HL-60 (cell line): ENCODE results near the gene AIFM3.

Experiments
- DNase-seq, 2 experiments: peaks; one replicate each; pipeline ENCODE4 v3.0.0-alpha.2; 2010 to 2020; ENCODE audit warnings: low read depth in 1 of 2, low spot score in 1 of 2
- H3K27ac ChIP-seq: fragments of 250-450 bp; sonication (Bioruptor Pico); replicated peaks from 2 replicates; pipeline ENCODE4 v1.5.1; 2020; ENCODE audit warnings: mild to moderate bottlenecking, moderate library complexity
- H3K27me3 ChIP-seq: fragments of 250-450 bp; sonication (Bioruptor Pico); 2 replicates; pipeline ENCODE4 v1.5.1; 2021; ENCODE audit warnings: mild to moderate bottlenecking, moderate library complexity; ENCODE audit not compliant: insufficient read depth, poor library complexity, severe bottlenecking
- H3K4me3 ChIP-seq: replicated peaks from 2 replicates; pipeline ENCODE4 v1.5.1; 2011; ENCODE audit warnings: mild to moderate bottlenecking, control low read depth, low read length; ENCODE audit not compliant: insufficient read depth
- GABPA ChIP-seq: IDR thresholded peaks from 2 replicates; pipeline ENCODE4 v1.6.1; 2012; ENCODE audit warnings: low read depth
- POLR2AphosphoS5 ChIP-seq: IDR thresholded peaks from 2 replicates; pipeline ENCODE4 v1.6.1; 2012; ENCODE audit warnings: low read depth
- SPI1 ChIP-seq: IDR thresholded peaks from 2 replicates; pipeline ENCODE4 v1.6.1; 2012; ENCODE audit warnings: low read depth, mild to moderate bottlenecking, borderline replicate concordance
- TF ChIP-seq, protein P1 (sequence below): IDR thresholded peaks from one replicate; pipeline ENCODE4 v1.5.1; 2011; ENCODE audit warnings: low read length, control low read depth, inconsistent platforms; ENCODE audit not compliant: insufficient read depth
- TF ChIP-seq, protein P2 (sequence below): IDR thresholded peaks from 2 replicates; pipeline ENCODE4 v1.6.1; 2012; ENCODE audit warnings: low read depth; ENCODE audit not compliant: insufficient replicate concordance

Gene AIFM3

DNA sequence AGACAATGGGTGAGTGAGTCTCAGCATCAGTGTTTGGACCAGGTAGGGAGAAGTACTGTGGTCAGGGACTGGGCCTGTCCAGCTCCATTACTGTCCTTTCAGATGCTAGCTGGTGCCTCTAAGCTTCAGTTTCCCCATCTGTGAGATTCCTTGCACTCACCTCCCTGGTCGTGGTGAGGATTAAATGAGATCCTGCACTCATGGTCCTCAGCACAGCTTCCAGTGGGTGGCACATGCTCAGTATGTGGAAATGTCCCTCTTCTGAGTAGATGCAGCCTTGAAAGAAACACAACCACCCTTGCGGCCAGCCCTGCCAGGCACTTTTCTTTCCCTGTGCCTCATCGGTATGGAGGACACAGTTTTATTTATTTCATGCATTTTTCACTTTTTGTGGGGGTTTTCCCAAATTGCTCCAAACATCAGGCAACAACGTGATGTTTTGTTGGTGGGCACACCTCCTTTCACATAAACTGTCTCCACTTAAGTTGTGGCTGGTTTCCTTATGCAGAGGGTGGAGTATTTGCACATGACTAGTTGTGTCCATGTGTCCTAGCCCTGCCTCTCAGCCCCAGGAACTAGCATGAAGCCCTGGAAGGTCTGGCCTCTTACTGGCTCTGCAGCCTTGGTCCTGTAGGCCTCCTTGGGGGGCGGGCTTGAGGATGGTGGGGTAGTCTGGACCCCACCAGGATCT lies 16.2 kb downstream of the AIFM3 start:
- TF ChIP-seq SPI1 (no peak), GABPA (no peak), POLR2AphosphoS5 (no peak)
- TF ChIP-seq, protein P1, sequence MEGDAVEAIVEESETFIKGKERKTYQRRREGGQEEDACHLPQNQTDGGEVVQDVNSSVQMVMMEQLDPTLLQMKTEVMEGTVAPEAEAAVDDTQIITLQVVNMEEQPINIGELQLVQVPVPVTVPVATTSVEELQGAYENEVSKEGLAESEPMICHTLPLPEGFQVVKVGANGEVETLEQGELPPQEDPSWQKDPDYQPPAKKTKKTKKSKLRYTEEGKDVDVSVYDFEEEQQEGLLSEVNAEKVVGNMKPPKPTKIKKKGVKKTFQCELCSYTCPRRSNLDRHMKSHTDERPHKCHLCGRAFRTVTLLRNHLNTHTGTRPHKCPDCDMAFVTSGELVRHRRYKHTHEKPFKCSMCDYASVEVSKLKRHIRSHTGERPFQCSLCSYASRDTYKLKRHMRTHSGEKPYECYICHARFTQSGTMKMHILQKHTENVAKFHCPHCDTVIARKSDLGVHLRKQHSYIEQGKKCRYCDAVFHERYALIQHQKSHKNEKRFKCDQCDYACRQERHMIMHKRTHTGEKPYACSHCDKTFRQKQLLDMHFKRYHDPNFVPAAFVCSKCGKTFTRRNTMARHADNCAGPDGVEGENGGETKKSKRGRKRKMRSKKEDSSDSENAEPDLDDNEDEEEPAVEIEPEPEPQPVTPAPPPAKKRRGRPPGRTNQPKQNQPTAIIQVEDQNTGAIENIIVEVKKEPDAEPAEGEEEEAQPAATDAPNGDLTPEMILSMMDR, result no peak
- TF ChIP-seq, protein P2, sequence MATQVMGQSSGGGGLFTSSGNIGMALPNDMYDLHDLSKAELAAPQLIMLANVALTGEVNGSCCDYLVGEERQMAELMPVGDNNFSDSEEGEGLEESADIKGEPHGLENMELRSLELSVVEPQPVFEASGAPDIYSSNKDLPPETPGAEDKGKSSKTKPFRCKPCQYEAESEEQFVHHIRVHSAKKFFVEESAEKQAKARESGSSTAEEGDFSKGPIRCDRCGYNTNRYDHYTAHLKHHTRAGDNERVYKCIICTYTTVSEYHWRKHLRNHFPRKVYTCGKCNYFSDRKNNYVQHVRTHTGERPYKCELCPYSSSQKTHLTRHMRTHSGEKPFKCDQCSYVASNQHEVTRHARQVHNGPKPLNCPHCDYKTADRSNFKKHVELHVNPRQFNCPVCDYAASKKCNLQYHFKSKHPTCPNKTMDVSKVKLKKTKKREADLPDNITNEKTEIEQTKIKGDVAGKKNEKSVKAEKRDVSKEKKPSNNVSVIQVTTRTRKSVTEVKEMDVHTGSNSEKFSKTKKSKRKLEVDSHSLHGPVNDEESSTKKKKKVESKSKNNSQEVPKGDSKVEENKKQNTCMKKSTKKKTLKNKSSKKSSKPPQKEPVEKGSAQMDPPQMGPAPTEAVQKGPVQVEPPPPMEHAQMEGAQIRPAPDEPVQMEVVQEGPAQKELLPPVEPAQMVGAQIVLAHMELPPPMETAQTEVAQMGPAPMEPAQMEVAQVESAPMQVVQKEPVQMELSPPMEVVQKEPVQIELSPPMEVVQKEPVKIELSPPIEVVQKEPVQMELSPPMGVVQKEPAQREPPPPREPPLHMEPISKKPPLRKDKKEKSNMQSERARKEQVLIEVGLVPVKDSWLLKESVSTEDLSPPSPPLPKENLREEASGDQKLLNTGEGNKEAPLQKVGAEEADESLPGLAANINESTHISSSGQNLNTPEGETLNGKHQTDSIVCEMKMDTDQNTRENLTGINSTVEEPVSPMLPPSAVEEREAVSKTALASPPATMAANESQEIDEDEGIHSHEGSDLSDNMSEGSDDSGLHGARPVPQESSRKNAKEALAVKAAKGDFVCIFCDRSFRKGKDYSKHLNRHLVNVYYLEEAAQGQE, result no peak
- Histone ChIP-seq H3K4me3 (peak overlapping the region; percentile 90), H3K27me3 (no peaks in the 10 kb centered on the region), H3K27ac (no peak overlapping the region)
- DNase-seq, result no peak

DNA sequence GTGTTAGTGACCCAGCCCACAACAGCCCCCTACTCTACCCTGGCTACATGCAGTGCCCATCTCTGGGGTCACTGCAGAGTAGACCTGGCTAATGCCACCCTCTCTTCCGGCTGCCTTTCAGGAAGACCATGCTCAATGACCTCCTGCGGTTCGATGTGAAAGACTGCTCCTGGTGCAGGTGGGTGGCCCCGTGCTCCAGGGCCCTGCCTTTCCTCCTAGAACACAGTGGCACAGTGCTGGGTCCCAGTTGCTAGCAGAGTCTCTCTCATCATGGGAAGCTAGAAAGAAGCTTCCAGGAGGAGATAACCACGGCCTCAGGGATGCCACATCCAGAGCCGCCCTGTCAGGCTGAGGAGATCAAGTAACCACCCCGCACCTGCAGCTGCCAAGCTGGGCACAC lies 18.7 kb downstream of the AIFM3 start:
- Histone ChIP-seq H3K27ac (no peak overlapping the region), H3K4me3 (no peak overlapping the region), H3K27me3 (no peaks in the 10 kb centered on the region)
- no peak for DNase-seq
- TF ChIP-seq, protein P2, result no peak
- TF ChIP-seq SPI1 (no peak), POLR2AphosphoS5 (no peak), GABPA (no peak)
- TF ChIP-seq, protein P1, result no peak

DNA sequence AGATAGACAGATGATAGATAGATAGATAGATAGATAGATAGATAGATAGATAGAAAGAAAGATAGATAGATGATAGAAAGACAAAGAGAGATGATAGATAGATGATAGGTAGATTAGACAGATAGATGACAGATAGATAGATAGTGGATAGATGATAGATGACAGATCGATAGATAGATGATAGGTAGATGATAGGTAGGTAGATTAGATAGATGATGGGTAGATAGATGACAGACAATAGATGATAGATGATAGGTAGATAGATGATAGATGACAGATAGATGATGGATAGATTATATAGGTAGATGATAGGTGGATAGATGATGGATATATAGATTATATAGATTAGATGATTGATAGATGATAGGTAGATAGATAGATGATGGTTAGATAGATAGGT lies 19.3 kb downstream of the AIFM3 start:
- Histone ChIP-seq H3K4me3 (no peak overlapping the region), H3K27me3 (no peaks in the 10 kb centered on the region), H3K27ac (no peak overlapping the region)
- no peak for DNase-seq
- no peak for TF ChIP-seq POLR2AphosphoS5
- TF ChIP-seq GABPA, result no peak
- TF ChIP-seq SPI1, result no peak
- TF ChIP-seq, protein P1, result no peak
- TF ChIP-seq, protein P2, result no peak
